GM19455 (cell line): ENCODE results near the gene CD151.

Experiments used
- ATAC-seq: cut with Tn5 transposase; IDR thresholded peaks from one replicate; pipeline ENCODE4 v1.9.1; 2021; ENCODE audit not compliant: unreplicated experiment

CD151 gene

GRCh38 chr11:869399-870126 is 36.8 kb downstream of the CD151 start:
- ATAC-seq, result no peak

GRCh38 chr11:870127-870413 is 37.3 kb downstream of the CD151 start:
- ATAC-seq, result no peak

DNA sequence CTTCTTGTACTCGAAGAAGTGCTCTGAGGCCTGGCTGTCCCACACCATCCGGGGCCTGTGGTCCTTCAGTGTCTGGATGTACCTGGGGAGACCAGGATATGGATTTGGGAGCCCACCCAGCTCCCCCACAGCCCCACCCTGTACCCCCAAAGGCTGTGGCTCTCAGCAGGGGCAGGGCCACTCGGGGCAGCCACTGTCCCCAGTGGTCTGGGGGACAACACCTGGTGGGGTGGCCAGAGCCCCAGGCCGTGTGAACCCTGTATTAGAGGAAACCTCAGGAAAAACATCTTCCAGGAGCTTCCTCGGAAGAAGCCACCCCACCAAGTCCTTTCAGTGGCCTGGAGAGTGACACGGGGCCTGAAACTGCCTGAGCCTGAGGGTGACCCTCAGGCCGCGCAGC is 37.7 kb downstream of the CD151 start:
- no peak for ATAC-seq

DNA sequence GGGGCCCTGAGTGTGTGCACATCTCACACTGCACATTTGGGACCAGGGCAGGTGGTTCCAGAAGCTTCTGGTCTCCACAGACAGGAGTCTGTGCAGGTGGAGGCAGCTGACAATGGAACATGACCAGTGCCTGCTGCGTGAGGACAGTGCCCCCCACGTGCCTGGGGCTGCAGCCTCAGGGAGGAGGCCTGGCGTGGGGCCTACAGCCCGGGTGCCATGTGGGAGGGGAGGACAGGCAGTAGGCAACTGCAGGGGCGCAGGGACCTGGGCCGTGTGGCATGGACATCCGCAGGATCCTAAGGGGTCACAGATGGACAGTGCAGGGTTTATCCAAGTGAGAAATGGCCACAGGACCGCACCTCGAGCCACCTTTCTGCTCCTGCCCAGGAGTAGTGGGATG is 38.7 kb downstream of the CD151 start:
- no peak for ATAC-seq

DNA sequence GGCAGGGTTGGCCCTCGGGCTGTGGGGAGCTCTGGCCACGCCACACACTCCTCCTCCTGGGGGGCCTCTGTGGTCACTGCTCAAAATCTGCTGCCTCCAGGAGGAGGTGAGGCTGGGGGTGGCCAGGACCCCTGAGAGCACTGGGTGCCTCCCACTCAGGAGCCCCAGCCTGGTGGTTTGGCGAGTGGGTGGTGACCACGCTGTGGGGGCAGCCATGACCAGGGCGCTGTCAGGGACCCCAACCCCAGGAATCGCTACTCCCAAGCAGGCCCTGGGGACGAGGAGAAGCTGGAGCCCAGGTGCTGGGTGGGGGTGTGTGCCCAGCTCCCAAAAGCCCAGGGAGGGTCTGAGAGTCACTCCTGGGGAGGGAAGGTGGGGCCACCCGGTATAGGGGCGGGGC is 40.0 kb downstream of the CD151 start:
- no peak for ATAC-seq

- no peak for ATAC-seq
Measured at GRCh38 chr11:873706-874105, 41.0 kb downstream of the CD151 start.

GRCh38 chr11:875203-875602 is 42.5 kb downstream of the CD151 start:
- no peak for ATAC-seq

DNA sequence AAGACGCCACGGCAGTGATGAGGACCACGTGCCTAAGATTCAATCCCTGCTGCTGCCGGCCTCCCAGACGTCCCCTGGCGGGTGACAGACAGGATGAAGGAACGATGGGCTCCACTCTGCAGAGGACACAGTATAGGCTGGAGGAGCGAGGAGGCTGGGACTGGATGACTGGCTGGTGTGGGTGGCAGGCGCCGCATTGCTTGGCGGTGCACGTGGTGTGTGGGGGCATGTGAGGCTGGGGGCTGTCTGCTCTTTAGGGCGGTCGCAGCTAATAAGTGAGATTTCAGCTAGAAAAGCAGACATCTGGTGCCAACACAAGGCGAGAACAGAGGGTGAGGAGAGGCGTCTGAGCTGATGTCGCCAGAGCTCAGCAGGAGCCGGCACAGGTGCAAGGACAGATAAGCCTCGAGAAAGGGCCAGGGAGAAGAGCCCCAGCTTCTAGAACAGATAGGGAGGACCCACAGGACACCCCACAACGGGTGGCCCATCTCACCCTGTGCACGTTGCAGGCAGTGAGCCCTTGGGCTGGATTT is 43.1 kb downstream of the CD151 start:
- no peak for ATAC-seq

DNA sequence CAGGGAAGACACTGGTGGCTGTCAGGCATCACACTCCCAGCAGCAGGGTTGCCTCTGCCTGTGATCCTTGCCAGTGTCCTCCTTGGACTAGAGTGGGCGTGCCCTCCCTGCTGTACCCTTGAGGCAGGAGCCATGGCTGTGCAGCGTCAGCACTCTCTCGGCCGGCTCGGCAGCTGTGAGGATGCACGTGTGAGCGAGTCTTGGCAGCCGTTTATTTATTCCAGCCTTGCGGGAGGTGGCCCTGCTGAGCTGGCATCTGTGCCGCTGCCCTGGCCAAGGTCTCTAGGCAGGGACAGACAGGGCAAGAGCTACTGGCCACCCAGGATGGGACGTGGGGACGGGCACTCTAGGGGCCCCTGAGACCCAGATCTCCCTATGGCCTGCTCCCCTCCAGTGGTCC is 43.8 kb downstream of the CD151 start:
- ATAC-seq, result no peak

- ATAC-seq, result no peak
Measured at GRCh38 chr11:877565-877964, 44.8 kb downstream of the CD151 start.

DNA sequence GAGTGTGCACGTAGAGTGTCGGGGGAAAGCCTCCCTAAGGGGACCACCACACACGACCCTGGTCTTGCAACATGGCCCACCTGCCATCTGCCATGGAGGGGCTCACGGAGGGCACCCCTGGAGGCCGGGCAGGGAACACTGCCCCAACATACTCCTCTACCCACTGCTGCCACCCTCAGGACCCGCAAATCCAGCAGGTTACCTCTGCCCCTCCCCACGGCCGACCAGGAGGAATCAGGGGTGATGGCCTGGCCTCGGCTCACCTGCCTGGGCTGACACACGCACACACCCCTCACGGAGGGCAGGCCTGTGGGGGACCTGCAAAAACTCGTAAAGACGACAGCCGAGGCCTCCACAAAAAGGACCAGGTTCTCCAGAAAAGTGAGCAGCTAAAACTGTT is 47.7 kb downstream of the CD151 start:
- no peak for ATAC-seq

DNA sequence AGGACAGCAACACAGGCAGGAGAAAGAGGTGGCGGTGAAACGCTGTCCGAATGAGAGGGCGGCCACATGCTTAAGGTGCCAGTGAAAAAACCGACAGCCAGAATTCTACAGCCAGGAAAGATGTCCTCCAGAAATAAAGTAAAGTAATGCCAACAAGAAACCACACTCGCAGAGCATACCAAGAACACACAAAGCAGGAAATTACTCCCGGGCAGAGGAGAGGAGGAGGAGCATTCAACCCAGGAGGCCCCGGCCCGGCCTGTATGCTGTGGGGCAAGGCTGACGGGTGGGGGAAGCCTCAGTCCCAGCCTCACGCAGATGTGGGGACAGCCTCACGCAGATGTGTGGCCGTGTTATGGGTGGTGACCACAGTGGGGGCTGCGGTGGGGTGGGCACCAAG is 49.8 kb downstream of the CD151 start:
- no peak for ATAC-seq

DNA sequence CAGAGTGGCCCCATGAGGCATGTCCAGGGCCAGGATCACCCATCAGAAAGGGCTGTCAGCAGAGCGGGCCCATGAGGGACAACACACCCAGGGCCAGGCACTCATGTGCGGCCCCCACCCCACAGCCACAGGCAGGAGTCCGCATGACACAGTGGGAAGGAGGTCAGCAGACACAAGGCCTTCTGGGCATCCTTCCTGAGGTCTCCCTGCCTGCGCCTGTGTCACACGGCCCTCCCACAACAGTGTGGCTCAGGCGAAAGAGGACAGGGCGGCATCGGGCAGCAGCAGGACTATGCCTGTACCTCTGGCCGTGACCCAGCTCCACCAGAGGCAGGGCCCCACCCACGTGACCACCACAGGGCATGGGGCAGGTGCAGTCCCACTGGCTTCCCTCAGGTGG is 50.8 kb downstream of the CD151 start:
- no peak for ATAC-seq

DNA sequence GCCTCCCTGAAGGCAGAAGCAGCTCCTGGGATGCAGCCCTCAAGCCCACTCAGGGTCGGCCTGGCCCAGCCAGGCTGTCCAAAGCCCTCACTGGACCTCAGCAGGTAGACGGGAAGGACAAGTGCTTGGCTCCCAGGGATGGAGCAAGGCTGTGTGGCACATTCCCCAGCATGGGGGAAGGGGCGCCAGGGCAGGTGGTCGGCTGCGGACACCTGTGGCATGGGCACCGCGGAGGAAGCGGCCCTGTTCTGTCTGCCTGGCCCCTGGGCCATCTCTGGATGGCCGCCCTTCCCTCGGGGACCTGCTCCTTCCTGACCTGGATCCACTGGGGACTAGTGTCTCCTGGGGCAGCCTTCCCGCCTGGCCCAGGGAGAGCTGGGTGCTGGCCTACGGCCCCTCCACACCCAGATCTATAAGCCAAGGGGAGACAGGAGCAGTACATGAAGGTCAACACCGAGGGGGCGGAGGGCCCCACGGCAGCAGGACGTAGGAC is 51.9 kb downstream of the CD151 start:
- ATAC-seq, result no peak

DNA sequence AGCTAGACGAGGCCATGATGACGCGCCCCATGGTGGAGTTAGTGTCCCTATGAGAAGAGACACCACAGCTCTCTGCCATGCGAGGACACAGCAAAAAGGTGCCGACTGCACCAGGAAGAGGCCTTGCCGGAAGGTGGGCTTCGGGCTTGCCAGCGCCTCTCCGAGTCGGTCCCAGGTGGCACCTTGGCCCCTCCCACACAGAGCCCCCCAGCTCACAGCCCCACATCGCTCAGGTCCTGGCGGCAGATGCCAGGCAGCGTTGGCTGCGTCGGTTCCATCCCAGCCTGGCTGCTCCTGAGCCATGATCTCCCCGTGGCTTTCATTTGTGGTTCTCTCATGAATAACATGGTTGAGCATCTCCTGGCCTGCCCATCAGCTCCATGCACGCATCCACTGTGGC is 53.8 kb downstream of the CD151 start:
- no peak for ATAC-seq

GRCh38 chr11:887589-887988 is 54.8 kb downstream of the CD151 start:
- no peak for ATAC-seq
